HEK293 (cell line): ENCODE measurements around the gene PDK2.
A peak's percentile ranks its signal among the peaks of the same experiment; 100 is the strongest.

Experiments used
- BCL11B ChIP-seq: fragments of 450-650 bp; formaldehyde crosslinking; IDR thresholded peaks from 2 replicates; pipeline ENCODE4 v1.5.1; 2016; ENCODE audit warnings: low read depth, missing biosample characterization, missing genetic modification characterization
- KLF17 ChIP-seq: fragments of 450-650 bp; formaldehyde crosslinking; IDR thresholded peaks from 2 replicates; pipeline ENCODE4 v1.5.1; 2016; ENCODE audit warnings: missing biosample characterization, missing genetic modification characterization
- KLF9 ChIP-seq: fragments of 450-650 bp; formaldehyde crosslinking; IDR thresholded peaks from 2 replicates; pipeline ENCODE4 v1.5.1; 2016; ENCODE audit warnings: missing biosample characterization, missing genetic modification characterization, low read depth
- MZF1 ChIP-seq: fragments of 450-650 bp; formaldehyde crosslinking; IDR thresholded peaks from 2 replicates; pipeline ENCODE4 v1.5.1; 2017; ENCODE audit warnings: missing biosample characterization, missing genetic modification characterization, borderline replicate concordance
- OVOL3 ChIP-seq: fragments of 450-650 bp; formaldehyde crosslinking; IDR thresholded peaks from 2 replicates; pipeline ENCODE4 v1.5.1; 2016; ENCODE audit warnings: missing biosample characterization, missing genetic modification characterization
- PRDM4 ChIP-seq: fragments of 450-650 bp; formaldehyde crosslinking; IDR thresholded peaks from 2 replicates; pipeline ENCODE4 v1.5.1; 2017; ENCODE audit warnings: missing biosample characterization, missing genetic modification characterization
- SALL2 ChIP-seq: fragments of 450-650 bp; formaldehyde crosslinking; IDR thresholded peaks from 2 replicates; pipeline ENCODE4 v1.5.0; 2017; ENCODE audit warnings: missing biosample characterization, mild to moderate bottlenecking, missing genetic modification characterization, borderline replicate concordance
- ZBTB17 ChIP-seq: fragments of 450-650 bp; formaldehyde crosslinking; IDR thresholded peaks from 2 replicates; pipeline ENCODE4 v1.5.1; 2016; ENCODE audit warnings: missing biosample characterization, missing genetic modification characterization
- ZBTB44 ChIP-seq: fragments of 450-650 bp; IDR thresholded peaks from 2 replicates; pipeline ENCODE4 v1.5.1; 2018; ENCODE audit warnings: missing biosample characterization, mild to moderate bottlenecking, missing genetic modification characterization
- ZFHX2 ChIP-seq: fragments of 450-650 bp; formaldehyde crosslinking; conservative IDR thresholded peaks from 2 replicates; pipeline ENCODE4 v1.5.1; 2016; ENCODE audit warnings: missing biosample characterization, missing genetic modification characterization
- ZFP37 ChIP-seq: fragments of 450-650 bp; formaldehyde crosslinking; IDR thresholded peaks from 2 replicates; pipeline ENCODE4 v1.5.1; 2016; ENCODE audit warnings: missing biosample characterization, missing genetic modification characterization
- ZNF280C ChIP-seq: fragments of 450-650 bp; formaldehyde crosslinking; IDR thresholded peaks from 2 replicates; pipeline ENCODE4 v1.5.1; 2016; ENCODE audit warnings: missing biosample characterization, missing genetic modification characterization
- ZNF341 ChIP-seq: fragments of 450-650 bp; formaldehyde crosslinking; IDR thresholded peaks from 2 replicates; pipeline ENCODE4; 2016; ENCODE audit warnings: low read depth, missing biosample characterization, missing genetic modification characterization
- ZNF37A ChIP-seq: fragments of 450-650 bp; IDR thresholded peaks from 2 replicates; pipeline ENCODE4 v1.5.1; 2018; ENCODE audit warnings: missing biosample characterization, missing genetic modification characterization
- ZNF394 ChIP-seq: fragments of 450-650 bp; formaldehyde crosslinking; IDR thresholded peaks from 2 replicates; pipeline ENCODE4 v1.5.1; 2016; ENCODE audit warnings: missing biosample characterization, missing genetic modification characterization, mild to moderate bottlenecking, moderate library complexity, borderline replicate concordance
- ZNF449 ChIP-seq: fragments of 450-650 bp; formaldehyde crosslinking; IDR thresholded peaks from 2 replicates; pipeline ENCODE4 v1.5.1; 2017; ENCODE audit warnings: missing biosample characterization, mild to moderate bottlenecking, missing genetic modification characterization, moderate library complexity
- ZNF544 ChIP-seq: fragments of 450-650 bp; formaldehyde crosslinking; IDR thresholded peaks from 2 replicates; pipeline ENCODE4 v1.5.0; 2017; ENCODE audit warnings: missing biosample characterization, missing genetic modification characterization
- ZNF561 ChIP-seq: fragments of 450-650 bp; IDR thresholded peaks from 2 replicates; pipeline ENCODE4 v1.5.1; 2018; ENCODE audit warnings: missing biosample characterization, missing genetic modification characterization, borderline replicate concordance
- ZNF580 ChIP-seq: fragments of 450-650 bp; formaldehyde crosslinking; IDR thresholded peaks from 2 replicates; pipeline ENCODE4 v1.5.1; 2016; ENCODE audit warnings: missing biosample characterization, missing genetic modification characterization
- ZNF629 ChIP-seq: fragments of 450-650 bp; formaldehyde crosslinking; IDR thresholded peaks from 2 replicates; pipeline ENCODE4 v1.5.1; 2017; ENCODE audit warnings: missing biosample characterization, missing genetic modification characterization
- ZNF654 ChIP-seq: fragments of 450-650 bp; formaldehyde crosslinking; IDR thresholded peaks from 2 replicates; pipeline ENCODE4 v1.5.1; 2016; ENCODE audit warnings: low read depth, missing biosample characterization, missing genetic modification characterization
- ZNF692 ChIP-seq: fragments of 450-650 bp; formaldehyde crosslinking; IDR thresholded peaks from 2 replicates; pipeline ENCODE4 v1.5.1; 2016; ENCODE audit warnings: missing biosample characterization, missing genetic modification characterization
- ZSCAN23 ChIP-seq: fragments of 450-650 bp; formaldehyde crosslinking; IDR thresholded peaks from 2 replicates; pipeline ENCODE4 v1.5.1; 2016; ENCODE audit warnings: missing biosample characterization, missing genetic modification characterization

The PDK2 gene

GRCh38 chr17:50094753-50095619 lies at the start of gene PDK2 (continued):
- no peak for TF ChIP-seq ZNF280C (tag by site-specific recombination)
- peak; percentile 52; the same call in 1 of the 2 replicates for TF ChIP-seq ZNF580 (tag by site-specific recombination)
- no peak for TF ChIP-seq ZNF544
- TF ChIP-seq ZFP37: peak; percentile 62; the same call in 1 of the 2 replicates
- TF ChIP-seq ZBTB44 (tag by site-specific recombination): peak; percentile 16; the same call in 1 of the 2 replicates
- TF ChIP-seq KLF9 (tag by site-specific recombination): peak; percentile 58; the same call in 1 of the 2 replicates
- TF ChIP-seq ZNF341 (tag by site-specific recombination): peak; percentile 73
- TF ChIP-seq ZNF561 (tag by site-specific recombination): 0 out of 2 replicates have a peak, but pooled peaks have one; percentile 60
- TF ChIP-seq ZSCAN23 (tag by site-specific recombination): peak; percentile 59; the same call in 1 of the 2 replicates
- peak; percentile 45; the same call in 1 of the 2 replicates for TF ChIP-seq ZNF629 (tag by site-specific recombination)
- peak; percentile 18 for TF ChIP-seq PRDM4 (tag by site-specific recombination)
- TF ChIP-seq SALL2 (tag by site-specific recombination): no peak
- TF ChIP-seq MZF1: peak; percentile 49
- TF ChIP-seq ZNF654 (tag by site-specific recombination): no peak
- TF ChIP-seq ZNF37A (tag by site-specific recombination): no peak
- TF ChIP-seq ZFHX2 (tag by site-specific recombination): peak; percentile 90
- TF ChIP-seq ZNF692 (tag by site-specific recombination): peak; percentile 94
- peak; percentile 82 for TF ChIP-seq ZBTB17 (tag by site-specific recombination)
- peak; percentile 70 for TF ChIP-seq KLF17 (tag by site-specific recombination)
- TF ChIP-seq ZNF449 (tag by site-specific recombination): peak; percentile 78
- no peak for TF ChIP-seq BCL11B (tag by site-specific recombination)
- no peak for TF ChIP-seq ZNF394
- peak; percentile 6; the same call in 1 of the 2 replicates for TF ChIP-seq OVOL3 (tag by site-specific recombination)
